Measurements from ENCODE around the gene GALK2. TPM values are rescaled to one million over a fixed set of nuclear protein-coding genes. Genes with fewer than 3 reads are reported as not detected.
"Not testable (repeated sequence)": the region's sequence is repeated elsewhere in the genome, so short reads cannot be mapped to it uniquely, and the experiment has no call there.

The GALK2 gene
- polyA plus RNA-seq, 4 donors: 26.2 to 55.5 (median 33.7) TPM

- no peaks in the 10 kb centered on the region for H3K27me3 ChIP-seq (ENCODE audit: control insufficient read depth in 3 of 3, insufficient read depth in 3 of 3, low read length in 3 of 3)
- 98 to 100% (median 98%) methylated on average over 2 of the region's 2 CpGs for WGBS, 3 donors
- H3K4me3 ChIP-seq (ENCODE audit: low read depth in 1 of 3, low read length in 3 of 3): no peak overlapping the region
- H3K27ac ChIP-seq (ENCODE audit: low read depth in 1 of 3, low read length in 2 of 3): no peak overlapping the region
- no peaks in the 10 kb centered on the region for H3K4me1 ChIP-seq (ENCODE audit: control insufficient read depth in 3 of 3, insufficient read depth in 2 of 3, low read depth in 1 of 3, low read length in 2 of 3)
- no peaks in the 10 kb centered on the region for H3K9me3 ChIP-seq (ENCODE audit: control insufficient read depth in 2 of 2, insufficient read depth in 1 of 2, low read depth in 1 of 2, low read length in 1 of 2)
- DNase-seq (no peak), FAIRE-seq (no peak)
- no peaks in the 10 kb centered on the region for H3K36me3 ChIP-seq (ENCODE audit: control insufficient read depth in 3 of 3, insufficient read depth in 2 of 3, low read depth in 1 of 3, low read length in 3 of 3)
Observed at GRCh38 chr15:49188933-49189332, 18.9 kb downstream of the GALK2 start.

- 73 to 85% (median 85%) methylated on average over 2 of the region's 2 CpGs for WGBS, 3 donors
- no peak for FAIRE-seq
- Histone ChIP-seq H3K27ac (ENCODE audit: low read depth in 1 of 3, low read length in 2 of 3) (no peak overlapping the region), H3K9me3 (ENCODE audit: control insufficient read depth in 2 of 2, insufficient read depth in 1 of 2, low read depth in 1 of 2, low read length in 1 of 2) (no peaks in the 10 kb centered on the region), H3K4me1 (ENCODE audit: control insufficient read depth in 3 of 3, insufficient read depth in 2 of 3, low read depth in 1 of 3, low read length in 2 of 3) (no peaks in the 10 kb centered on the region), H3K4me3 (ENCODE audit: low read depth in 1 of 3, low read length in 3 of 3) (no peak overlapping the region), H3K27me3 (ENCODE audit: control insufficient read depth in 3 of 3, insufficient read depth in 3 of 3, low read length in 3 of 3) (no peaks in the 10 kb centered on the region), H3K36me3 (ENCODE audit: control insufficient read depth in 3 of 3, insufficient read depth in 2 of 3, low read depth in 1 of 3, low read length in 3 of 3) (no peaks in the 10 kb centered on the region)
- DNase-seq: no peak
Observed at GRCh38 chr15:49189631-49190030, 19.6 kb downstream of the GALK2 start.

GRCh38 chr15:49190586-49190985 is 20.5 kb downstream of the GALK2 start:
- no peaks in the 10 kb centered on the region for H3K36me3 ChIP-seq (ENCODE audit: control insufficient read depth in 3 of 3, insufficient read depth in 2 of 3, low read depth in 1 of 3, low read length in 3 of 3)
- 77 to 93% (median 92%) methylated on average over 2 of the region's 2 CpGs for WGBS, 3 donors
- H3K27ac ChIP-seq (ENCODE audit: low read depth in 1 of 3, low read length in 2 of 3): no peak overlapping the region
- H3K4me1 ChIP-seq (ENCODE audit: control insufficient read depth in 3 of 3, insufficient read depth in 2 of 3, low read depth in 1 of 3, low read length in 2 of 3): no peaks in the 10 kb centered on the region
- H3K27me3 ChIP-seq (ENCODE audit: control insufficient read depth in 3 of 3, insufficient read depth in 3 of 3, low read length in 3 of 3): no peaks in the 10 kb centered on the region
- no peaks in the 10 kb centered on the region for H3K9me3 ChIP-seq (ENCODE audit: control insufficient read depth in 2 of 2, insufficient read depth in 1 of 2, low read depth in 1 of 2, low read length in 1 of 2)
- no peak overlapping the region for H3K4me3 ChIP-seq (ENCODE audit: low read depth in 1 of 3, low read length in 3 of 3)
- FAIRE-seq (no peak), DNase-seq (no peak)

- 87 to 98% (median 93%) methylated on average over 2 of the region's 2 CpGs for WGBS, 3 donors
- H3K4me3 ChIP-seq (ENCODE audit: low read depth in 1 of 3, low read length in 3 of 3): no peak overlapping the region
- FAIRE-seq (no peak), DNase-seq (no peak)
- H3K9me3 ChIP-seq (ENCODE audit: control insufficient read depth in 2 of 2, insufficient read depth in 1 of 2, low read depth in 1 of 2, low read length in 1 of 2): no peaks in the 10 kb centered on the region
- H3K36me3 ChIP-seq (ENCODE audit: control insufficient read depth in 3 of 3, insufficient read depth in 2 of 3, low read depth in 1 of 3, low read length in 3 of 3): peaks cover 0 to 1% (median 0%) of the 10 kb centered on the region in 3 donors
- no peaks in the 10 kb centered on the region for H3K4me1 ChIP-seq (ENCODE audit: control insufficient read depth in 3 of 3, insufficient read depth in 2 of 3, low read depth in 1 of 3, low read length in 2 of 3)
- H3K27me3 ChIP-seq (ENCODE audit: control insufficient read depth in 3 of 3, insufficient read depth in 3 of 3, low read length in 3 of 3): no peaks in the 10 kb centered on the region
- H3K27ac ChIP-seq (ENCODE audit: low read depth in 1 of 3, low read length in 2 of 3): no peak overlapping the region
Observed at GRCh38 chr15:49191892-49192291, 21.8 kb downstream of the GALK2 start.

- 87 to 95% (median 89%) methylated on average over 4 of the region's 4 CpGs for WGBS, 3 donors
- H3K4me1 ChIP-seq (ENCODE audit: control insufficient read depth in 3 of 3, insufficient read depth in 2 of 3, low read depth in 1 of 3, low read length in 2 of 3): peaks cover 0 to 4% (median 0%) of the 10 kb centered on the region in 3 donors
- DNase-seq (no peak), FAIRE-seq (no peak)
- no peak overlapping the region for H3K4me3 ChIP-seq (ENCODE audit: low read depth in 1 of 3, low read length in 3 of 3)
- H3K27ac ChIP-seq (ENCODE audit: low read depth in 1 of 3, low read length in 2 of 3): no peak overlapping the region
- no peaks in the 10 kb centered on the region for H3K9me3 ChIP-seq (ENCODE audit: control insufficient read depth in 2 of 2, insufficient read depth in 1 of 2, low read depth in 1 of 2, low read length in 1 of 2)
- peaks cover 0 to 3% (median 1%) of the 10 kb centered on the region in 3 donors for H3K36me3 ChIP-seq (ENCODE audit: control insufficient read depth in 3 of 3, insufficient read depth in 2 of 3, low read depth in 1 of 3, low read length in 3 of 3)
- no peaks in the 10 kb centered on the region for H3K27me3 ChIP-seq (ENCODE audit: control insufficient read depth in 3 of 3, insufficient read depth in 3 of 3, low read length in 3 of 3)
Observed at GRCh38 chr15:49196856-49197255, 26.8 kb downstream of the GALK2 start.

- no peaks in the 10 kb centered on the region for H3K27me3 ChIP-seq (ENCODE audit: control insufficient read depth in 3 of 3, insufficient read depth in 3 of 3, low read length in 3 of 3)
- DNase-seq: no peak
- no peak overlapping the region for H3K4me3 ChIP-seq (ENCODE audit: low read depth in 1 of 3, low read length in 3 of 3)
- FAIRE-seq: no peak
- H3K4me1 ChIP-seq (ENCODE audit: control insufficient read depth in 3 of 3, insufficient read depth in 2 of 3, low read depth in 1 of 3, low read length in 2 of 3): peaks cover 0 to 4% (median 0%) of the 10 kb centered on the region in 3 donors
- WGBS, 3 donors: 58 to 90% (median 85%) methylated on average over 3 of the region's 3 CpGs
- peaks cover 0 to 13% (median 1%) of the 10 kb centered on the region in 3 donors for H3K36me3 ChIP-seq (ENCODE audit: control insufficient read depth in 3 of 3, insufficient read depth in 2 of 3, low read depth in 1 of 3, low read length in 3 of 3)
- H3K9me3 ChIP-seq (ENCODE audit: control insufficient read depth in 2 of 2, insufficient read depth in 1 of 2, low read depth in 1 of 2, low read length in 1 of 2): peaks cover 0 to 1% of the 10 kb centered on the region in 2 donors
- peak overlapping the region in 1 of 3 donors; percentile 58 for H3K27ac ChIP-seq (ENCODE audit: low read depth in 1 of 3, low read length in 2 of 3)
Observed at GRCh38 chr15:49199666-49200065, 29.6 kb downstream of the GALK2 start.

- peaks cover 0 to 3% of the 10 kb centered on the region in 2 donors for H3K9me3 ChIP-seq (ENCODE audit: control insufficient read depth in 2 of 2, insufficient read depth in 1 of 2, low read depth in 1 of 2, low read length in 1 of 2)
- H3K36me3 ChIP-seq (ENCODE audit: control insufficient read depth in 3 of 3, insufficient read depth in 2 of 3, low read depth in 1 of 3, low read length in 3 of 3): peaks cover 0 to 13% (median 1%) of the 10 kb centered on the region in 3 donors
- no peak overlapping the region for H3K27ac ChIP-seq (ENCODE audit: low read depth in 1 of 3, low read length in 2 of 3)
- H3K4me3 ChIP-seq (ENCODE audit: low read depth in 1 of 3, low read length in 3 of 3): no peak overlapping the region
- FAIRE-seq (no peak), DNase-seq (peak; percentile 12 to 61)
- H3K27me3 ChIP-seq (ENCODE audit: control insufficient read depth in 3 of 3, insufficient read depth in 3 of 3, low read length in 3 of 3): no peaks in the 10 kb centered on the region
- H3K4me1 ChIP-seq (ENCODE audit: control insufficient read depth in 3 of 3, insufficient read depth in 2 of 3, low read depth in 1 of 3, low read length in 2 of 3): peaks cover 0 to 4% (median 0%) of the 10 kb centered on the region in 3 donors
- 30 to 68% (median 55%) methylated on average over 3 of the region's 3 CpGs for WGBS, 3 donors
Observed at GRCh38 chr15:49200347-49200746, 30.3 kb downstream of the GALK2 start.

GRCh38 chr15:49208102-49208501 is 38.1 kb downstream of the GALK2 start:
- H3K4me1 ChIP-seq (ENCODE audit: control insufficient read depth in 3 of 3, insufficient read depth in 2 of 3, low read depth in 1 of 3, low read length in 2 of 3); H3K27ac ChIP-seq (ENCODE audit: low read depth in 1 of 3, low read length in 2 of 3); DNase-seq; H3K4me3 ChIP-seq (ENCODE audit: low read depth in 1 of 3, low read length in 3 of 3); H3K27me3 ChIP-seq (ENCODE audit: control insufficient read depth in 3 of 3, insufficient read depth in 3 of 3, low read length in 3 of 3); FAIRE-seq: not testable (repeated sequence)
- H3K36me3 ChIP-seq (ENCODE audit: control insufficient read depth in 3 of 3, insufficient read depth in 2 of 3, low read depth in 1 of 3, low read length in 3 of 3): peaks cover 2 to 12% (median 5%) of the 10 kb centered on the region in 3 donors
- peaks cover 0 to 29% of the 10 kb centered on the region in 2 donors for H3K9me3 ChIP-seq (ENCODE audit: control insufficient read depth in 2 of 2, insufficient read depth in 1 of 2, low read depth in 1 of 2, low read length in 1 of 2)

GRCh38 chr15:49212897-49213296 is 42.9 kb downstream of the GALK2 start:
- FAIRE-seq: no peak
- peaks cover 0 to 25% of the 10 kb centered on the region in 2 donors for H3K9me3 ChIP-seq (ENCODE audit: control insufficient read depth in 2 of 2, insufficient read depth in 1 of 2, low read depth in 1 of 2, low read length in 1 of 2)
- no peak overlapping the region for H3K4me3 ChIP-seq (ENCODE audit: low read depth in 1 of 3, low read length in 3 of 3)
- peaks cover 2 to 17% (median 5%) of the 10 kb centered on the region in 3 donors for H3K36me3 ChIP-seq (ENCODE audit: control insufficient read depth in 3 of 3, insufficient read depth in 2 of 3, low read depth in 1 of 3, low read length in 3 of 3)
- DNase-seq: no peak
- H3K27me3 ChIP-seq (ENCODE audit: control insufficient read depth in 3 of 3, insufficient read depth in 3 of 3, low read length in 3 of 3): no peaks in the 10 kb centered on the region
- no peak overlapping the region for H3K27ac ChIP-seq (ENCODE audit: low read depth in 1 of 3, low read length in 2 of 3)
- 42 to 82% (median 46%) methylated on average over 1 of the region's 1 CpG for WGBS, 3 donors
- H3K4me1 ChIP-seq (ENCODE audit: control insufficient read depth in 3 of 3, insufficient read depth in 2 of 3, low read depth in 1 of 3, low read length in 2 of 3): no peaks in the 10 kb centered on the region

Measured in small intestine (tissue), 7 donors.